ENCODE data around the gene SPDEF. TPM values are rescaled to one million over a fixed set of nuclear protein-coding genes. Genes with fewer than 3 reads are reported as not detected.

The SPDEF gene
- total and polyA plus RNA-seq, 4 donors, result 0.17 to 0.36 (median 0.21) TPM

- Histone ChIP-seq H3K4me3 (ENCODE audit: low read depth, low read length) (no peak overlapping the region), H3K4me1 (ENCODE audit: control insufficient read depth, insufficient read depth, low read length) (peaks cover 33% of the 10 kb centered on the region), H3K27ac (ENCODE audit: low read depth, low read length) (no peak overlapping the region), H3K27me3 (ENCODE audit: control insufficient read depth, insufficient read depth, low read length) (no peaks in the 10 kb centered on the region), H3K36me3 (ENCODE audit: control insufficient read depth, insufficient read depth, low read length) (peaks cover 3% of the 10 kb centered on the region), H3K9me3 (ENCODE audit: control insufficient read depth, insufficient read depth, low read length) (no peaks in the 10 kb centered on the region)
- no peak for DNase-seq (ENCODE audit: low read depth in 4 of 6, low spot score in 6 of 6)
- WGBS (ENCODE audit: insufficient coverage), result 82% methylated on average over 1 of the region's 4 CpGs
Measured at GRCh38 chr6:34518669-34519365, 37.3 kb downstream of the SPDEF start.

- Histone ChIP-seq H3K27ac (ENCODE audit: low read depth, low read length) (no peak overlapping the region), H3K4me3 (ENCODE audit: low read depth, low read length) (no peak overlapping the region), H3K4me1 (ENCODE audit: control insufficient read depth, insufficient read depth, low read length) (peaks cover 40% of the 10 kb centered on the region), H3K27me3 (ENCODE audit: control insufficient read depth, insufficient read depth, low read length) (no peaks in the 10 kb centered on the region), H3K9me3 (ENCODE audit: control insufficient read depth, insufficient read depth, low read length) (no peaks in the 10 kb centered on the region), H3K36me3 (ENCODE audit: control insufficient read depth, insufficient read depth, low read length) (peaks cover 3% of the 10 kb centered on the region)
- WGBS (ENCODE audit: insufficient coverage), result 83% methylated on average over 8 of the region's 8 CpGs
- DNase-seq (ENCODE audit: low read depth in 4 of 6, low spot score in 6 of 6), result no peak
Measured at GRCh38 chr6:34517966-34518365, 38.2 kb downstream of the SPDEF start.

GRCh38 chr6:34517461-34517881 lies 38.7 kb downstream of the SPDEF start:
- no peaks in the 10 kb centered on the region for H3K9me3 ChIP-seq (ENCODE audit: control insufficient read depth, insufficient read depth, low read length)
- no peak overlapping the region for H3K27ac ChIP-seq (ENCODE audit: low read depth, low read length)
- WGBS (ENCODE audit: insufficient coverage), result 83% methylated on average over 4 of the region's 4 CpGs
- H3K36me3 ChIP-seq (ENCODE audit: control insufficient read depth, insufficient read depth, low read length), result peaks cover 3% of the 10 kb centered on the region
- H3K4me1 ChIP-seq (ENCODE audit: control insufficient read depth, insufficient read depth, low read length), result peaks cover 40% of the 10 kb centered on the region
- DNase-seq (ENCODE audit: low read depth in 4 of 6, low spot score in 6 of 6), result no peak
- H3K4me3 ChIP-seq (ENCODE audit: low read depth, low read length), result no peak overlapping the region
- no peaks in the 10 kb centered on the region for H3K27me3 ChIP-seq (ENCODE audit: control insufficient read depth, insufficient read depth, low read length)

GRCh38 chr6:34516391-34517324 lies 39.5 kb downstream of the SPDEF start:
- peaks cover 44% of the 10 kb centered on the region for H3K4me1 ChIP-seq (ENCODE audit: control insufficient read depth, insufficient read depth, low read length)
- no peak overlapping the region for H3K4me3 ChIP-seq (ENCODE audit: low read depth, low read length)
- H3K9me3 ChIP-seq (ENCODE audit: control insufficient read depth, insufficient read depth, low read length), result no peaks in the 10 kb centered on the region
- WGBS (ENCODE audit: insufficient coverage), result 80% methylated on average over 20 of the region's 22 CpGs
- H3K27ac ChIP-seq (ENCODE audit: low read depth, low read length), result no peak overlapping the region
- peaks cover 3% of the 10 kb centered on the region for H3K36me3 ChIP-seq (ENCODE audit: control insufficient read depth, insufficient read depth, low read length)
- no peaks in the 10 kb centered on the region for H3K27me3 ChIP-seq (ENCODE audit: control insufficient read depth, insufficient read depth, low read length)
- DNase-seq (ENCODE audit: low read depth in 4 of 6, low spot score in 6 of 6), result no peak

- peak overlapping the region; percentile 3 for H3K4me3 ChIP-seq (ENCODE audit: low read depth, low read length)
- no peaks in the 10 kb centered on the region for H3K9me3 ChIP-seq (ENCODE audit: control insufficient read depth, insufficient read depth, low read length)
- no peak for DNase-seq (ENCODE audit: low read depth in 4 of 6, low spot score in 6 of 6)
- no peaks in the 10 kb centered on the region for H3K27me3 ChIP-seq (ENCODE audit: control insufficient read depth, insufficient read depth, low read length)
- peaks cover 3% of the 10 kb centered on the region for H3K36me3 ChIP-seq (ENCODE audit: control insufficient read depth, insufficient read depth, low read length)
- WGBS (ENCODE audit: insufficient coverage), result 66% methylated on average over 12 of the region's 13 CpGs
- no peak overlapping the region for H3K27ac ChIP-seq (ENCODE audit: low read depth, low read length)
- peaks cover 47% of the 10 kb centered on the region for H3K4me1 ChIP-seq (ENCODE audit: control insufficient read depth, insufficient read depth, low read length)
Measured at GRCh38 chr6:34515473-34516387, 40.4 kb downstream of the SPDEF start.

GRCh38 chr6:34514593-34515472 lies 41.3 kb downstream of the SPDEF start:
- Histone ChIP-seq H3K27ac (ENCODE audit: low read depth, low read length) (no peak overlapping the region), H3K36me3 (ENCODE audit: control insufficient read depth, insufficient read depth, low read length) (peaks cover 3% of the 10 kb centered on the region), H3K4me3 (ENCODE audit: low read depth, low read length) (peak overlapping the region; percentile 38), H3K4me1 (ENCODE audit: control insufficient read depth, insufficient read depth, low read length) (peaks cover 47% of the 10 kb centered on the region), H3K27me3 (ENCODE audit: control insufficient read depth, insufficient read depth, low read length) (no peaks in the 10 kb centered on the region), H3K9me3 (ENCODE audit: control insufficient read depth, insufficient read depth, low read length) (no peaks in the 10 kb centered on the region)
- peak in 5 of 6 donors; percentile 60 to 98 (median 82) for DNase-seq (ENCODE audit: low read depth in 4 of 6, low spot score in 6 of 6)
- 13% methylated on average over 34 of the region's 34 CpGs for WGBS (ENCODE audit: insufficient coverage)

GRCh38 chr6:34514112-34514511 lies 42.0 kb downstream of the SPDEF start:
- Histone ChIP-seq H3K4me1 (ENCODE audit: control insufficient read depth, insufficient read depth, low read length) (peaks cover 47% of the 10 kb centered on the region), H3K36me3 (ENCODE audit: control insufficient read depth, insufficient read depth, low read length) (peaks cover 3% of the 10 kb centered on the region), H3K27me3 (ENCODE audit: control insufficient read depth, insufficient read depth, low read length) (no peaks in the 10 kb centered on the region), H3K9me3 (ENCODE audit: control insufficient read depth, insufficient read depth, low read length) (peaks cover 2% of the 10 kb centered on the region), H3K27ac (ENCODE audit: low read depth, low read length) (no peak overlapping the region), H3K4me3 (ENCODE audit: low read depth, low read length) (no peak overlapping the region)
- no peak for DNase-seq (ENCODE audit: low read depth in 4 of 6, low spot score in 6 of 6)
- WGBS (ENCODE audit: insufficient coverage), result 81% methylated on average over 7 of the region's 8 CpGs

GRCh38 chr6:34513646-34514045 lies 42.5 kb downstream of the SPDEF start:
- H3K27me3 ChIP-seq (ENCODE audit: control insufficient read depth, insufficient read depth, low read length), result no peaks in the 10 kb centered on the region
- H3K9me3 ChIP-seq (ENCODE audit: control insufficient read depth, insufficient read depth, low read length), result peaks cover 2% of the 10 kb centered on the region
- H3K36me3 ChIP-seq (ENCODE audit: control insufficient read depth, insufficient read depth, low read length), result peaks cover 3% of the 10 kb centered on the region
- 70% methylated on average over 4 of the region's 4 CpGs for WGBS (ENCODE audit: insufficient coverage)
- H3K27ac ChIP-seq (ENCODE audit: low read depth, low read length), result no peak overlapping the region
- DNase-seq (ENCODE audit: low read depth in 4 of 6, low spot score in 6 of 6), result no peak
- peaks cover 47% of the 10 kb centered on the region for H3K4me1 ChIP-seq (ENCODE audit: control insufficient read depth, insufficient read depth, low read length)
- no peak overlapping the region for H3K4me3 ChIP-seq (ENCODE audit: low read depth, low read length)

All from spinal cord (tissue), 10 donors.